Measurements from ENCODE around the gene SLC27A5. TPM values are rescaled to one million over a fixed set of nuclear protein-coding genes. Genes with fewer than 3 reads are reported as not detected.
"Not testable (repeated sequence)": the region's sequence is repeated elsewhere in the genome, so short reads cannot be mapped to it uniquely, and the experiment has no call there.

The SLC27A5 gene
- polyA plus RNA-seq, 1 donor = 8.5 TPM

- no peak for DNase-seq
- no peaks in the 10 kb centered on the region for H3K27me3 ChIP-seq (ENCODE audit: control insufficient read depth, insufficient read depth, low read length)
- H3K36me3 ChIP-seq (ENCODE audit: control insufficient read depth, insufficient read depth, low read length) = peaks cover 11% of the 10 kb centered on the region
- no CpG with 5 or more reads among the region's 2 CpGs for WGBS (ENCODE audit: insufficient coverage, low lambda C conversion rate)
- no peaks in the 10 kb centered on the region for H3K9me3 ChIP-seq (ENCODE audit: control insufficient read depth, low read depth, low read length)
- H3K4me3 ChIP-seq (ENCODE audit: low read length) = no peak overlapping the region
- no peaks in the 10 kb centered on the region for H3K4me1 ChIP-seq (ENCODE audit: control insufficient read depth, insufficient read depth, low read length)
- H3K27ac ChIP-seq (ENCODE audit: low read length) = no peak overlapping the region
Measured at GRCh38 chr19:58460039-58460438, 51.8 kb downstream of the SLC27A5 start.

GRCh38 chr19:58456111-58456510 is 55.7 kb downstream of the SLC27A5 start:
- no peaks in the 10 kb centered on the region for H3K9me3 ChIP-seq (ENCODE audit: control insufficient read depth, low read depth, low read length)
- H3K27ac ChIP-seq (ENCODE audit: low read length) = no peak overlapping the region
- peaks cover 18% of the 10 kb centered on the region for H3K36me3 ChIP-seq (ENCODE audit: control insufficient read depth, insufficient read depth, low read length)
- no CpG with 5 or more reads among the region's 35 CpGs for WGBS (ENCODE audit: insufficient coverage, low lambda C conversion rate)
- H3K4me3 ChIP-seq (ENCODE audit: low read length) = no peak overlapping the region
- DNase-seq = no peak
- H3K27me3 ChIP-seq (ENCODE audit: control insufficient read depth, insufficient read depth, low read length) = no peaks in the 10 kb centered on the region
- peaks cover under 1% of the 10 kb centered on the region for H3K4me1 ChIP-seq (ENCODE audit: control insufficient read depth, insufficient read depth, low read length)

DNA sequence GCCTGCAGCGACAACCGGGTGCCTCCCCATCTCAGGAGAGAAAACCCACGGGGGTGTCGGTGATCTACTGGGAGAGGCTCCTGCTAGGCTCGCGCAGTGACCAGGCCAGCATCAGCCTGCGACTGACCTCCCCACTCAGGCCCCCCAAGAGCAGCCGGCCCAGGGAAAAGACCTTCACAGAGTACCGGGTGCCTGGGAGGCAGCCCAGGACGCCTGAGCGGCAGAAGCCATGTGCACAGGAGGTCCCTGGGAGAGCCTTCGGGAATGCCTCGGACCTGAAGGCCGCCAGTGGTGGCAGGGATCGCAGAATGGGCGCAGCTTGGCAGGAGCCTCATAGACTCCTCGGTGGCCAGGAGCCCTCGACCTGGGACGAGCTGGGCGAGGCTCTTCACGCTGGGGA is 56.5 kb downstream of the SLC27A5 start:
- no peak for DNase-seq
- Histone ChIP-seq H3K36me3 (ENCODE audit: control insufficient read depth, insufficient read depth, low read length) (peaks cover 18% of the 10 kb centered on the region), H3K27ac (ENCODE audit: low read length) (no peak overlapping the region), H3K9me3 (ENCODE audit: control insufficient read depth, low read depth, low read length) (no peaks in the 10 kb centered on the region), H3K4me1 (ENCODE audit: control insufficient read depth, insufficient read depth, low read length) (peaks cover 5% of the 10 kb centered on the region), H3K27me3 (ENCODE audit: control insufficient read depth, insufficient read depth, low read length) (no peaks in the 10 kb centered on the region), H3K4me3 (ENCODE audit: low read length) (no peak overlapping the region)
- no CpG with 5 or more reads among the region's 21 CpGs for WGBS (ENCODE audit: insufficient coverage, low lambda C conversion rate)

DNA sequence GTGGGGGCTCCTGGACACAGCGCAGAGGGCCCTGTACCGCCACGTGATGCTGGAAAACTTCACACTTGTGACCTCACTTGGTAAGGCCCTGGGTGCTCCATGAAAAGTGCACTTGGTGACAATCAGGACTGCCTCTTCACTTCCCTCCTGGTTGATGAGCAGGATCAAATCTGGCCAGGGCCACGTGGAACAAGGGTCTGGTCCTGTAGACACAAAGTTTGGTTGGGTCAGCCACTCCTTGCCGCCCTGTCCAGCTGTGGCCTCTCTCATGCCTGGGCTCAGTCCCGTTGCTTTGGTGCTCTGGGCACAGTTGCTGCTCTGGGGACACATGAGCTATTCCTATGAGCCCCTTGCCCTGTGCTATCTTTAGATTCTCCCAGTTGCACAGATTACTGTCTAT is 58.0 kb downstream of the SLC27A5 start:
- peaks cover 18% of the 10 kb centered on the region for H3K36me3 ChIP-seq (ENCODE audit: control insufficient read depth, insufficient read depth, low read length)
- no peaks in the 10 kb centered on the region for H3K27me3 ChIP-seq (ENCODE audit: control insufficient read depth, insufficient read depth, low read length)
- no peak for DNase-seq
- H3K4me1 ChIP-seq (ENCODE audit: control insufficient read depth, insufficient read depth, low read length) = peaks cover 5% of the 10 kb centered on the region
- H3K9me3 ChIP-seq (ENCODE audit: control insufficient read depth, low read depth, low read length) = no peaks in the 10 kb centered on the region
- no peak overlapping the region for H3K27ac ChIP-seq (ENCODE audit: low read length)
- no peak overlapping the region for H3K4me3 ChIP-seq (ENCODE audit: low read length)
- no CpG with 5 or more reads among the region's 6 CpGs for WGBS (ENCODE audit: insufficient coverage, low lambda C conversion rate)

- Histone ChIP-seq H3K36me3 (ENCODE audit: control insufficient read depth, insufficient read depth, low read length) (peaks cover 13% of the 10 kb centered on the region), H3K9me3 (ENCODE audit: control insufficient read depth, low read depth, low read length) (no peaks in the 10 kb centered on the region), H3K4me1 (ENCODE audit: control insufficient read depth, insufficient read depth, low read length) (peaks cover 5% of the 10 kb centered on the region), H3K4me3 (ENCODE audit: low read length) (peak within 1 kb of the TSS; percentile 70), H3K27ac (ENCODE audit: low read length) (no peak within 1 kb of the TSS), H3K27me3 (ENCODE audit: control insufficient read depth, insufficient read depth, low read length) (peaks cover 3% of the 10 kb centered on the region)
- DNase-seq = peak; percentile 95 to 97
- no CpG with 5 or more reads among the region's 79 CpGs for whole genome bisulfite sequencing (ENCODE audit: insufficient coverage, low lambda C conversion rate)
Measured at GRCh38 chr19:58451358-58452101, 60.3 kb downstream of the SLC27A5 start, which contains the start of gene ZNF324B. Gene ZNF324B, plus strand, starts transcription at chr19:58451622. Its CDS starts 2,080 bp downstream, at chr19:58453702.

DNA sequence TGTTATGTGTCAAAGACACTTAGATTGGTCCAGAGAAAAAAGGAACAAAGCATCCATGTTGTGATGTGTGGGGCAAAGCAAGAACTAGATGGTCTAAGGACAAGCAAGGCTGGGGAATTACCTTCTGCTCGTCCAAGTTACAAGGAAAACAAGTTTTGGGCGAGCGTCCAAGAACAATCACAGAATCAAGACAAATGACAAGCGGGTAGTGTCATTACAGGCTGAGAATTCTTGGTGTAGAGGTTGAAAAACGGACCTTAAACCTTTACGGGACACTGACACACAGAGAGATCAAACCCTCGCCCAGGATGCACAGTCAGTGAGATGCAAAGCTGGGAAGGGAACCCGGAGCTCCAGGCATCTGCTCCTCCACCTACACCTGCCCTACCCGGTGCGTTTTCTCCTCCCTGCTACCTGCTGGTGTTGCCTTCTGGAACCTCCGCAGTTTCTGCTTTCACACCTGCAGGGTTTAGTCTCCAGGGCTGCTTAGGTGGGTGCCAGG is 60.9 kb downstream of the SLC27A5 start:
- no peak overlapping the region for H3K27ac ChIP-seq (ENCODE audit: low read length)
- H3K4me3 ChIP-seq (ENCODE audit: low read length) = peak overlapping the region; percentile 70
- whole genome bisulfite sequencing (ENCODE audit: insufficient coverage, low lambda C conversion rate) = no CpG with 5 or more reads among the region's 11 CpGs
- peaks cover 5% of the 10 kb centered on the region for H3K4me1 ChIP-seq (ENCODE audit: control insufficient read depth, insufficient read depth, low read length)
- H3K36me3 ChIP-seq (ENCODE audit: control insufficient read depth, insufficient read depth, low read length) = peaks cover 9% of the 10 kb centered on the region
- DNase-seq = no peak
- no peaks in the 10 kb centered on the region for H3K9me3 ChIP-seq (ENCODE audit: control insufficient read depth, low read depth, low read length)
- peaks cover 3% of the 10 kb centered on the region for H3K27me3 ChIP-seq (ENCODE audit: control insufficient read depth, insufficient read depth, low read length)

- H3K36me3 ChIP-seq (ENCODE audit: control insufficient read depth, insufficient read depth, low read length); H3K27ac ChIP-seq (ENCODE audit: low read length); H3K27me3 ChIP-seq (ENCODE audit: control insufficient read depth, insufficient read depth, low read length); DNase-seq; H3K4me1 ChIP-seq (ENCODE audit: control insufficient read depth, insufficient read depth, low read length); H3K4me3 ChIP-seq (ENCODE audit: low read length); H3K9me3 ChIP-seq (ENCODE audit: control insufficient read depth, low read depth, low read length): not testable (repeated sequence)
- 20% methylated on average over 1 of the region's 5 CpGs for WGBS (ENCODE audit: insufficient coverage, low lambda C conversion rate)
Measured at GRCh38 chr19:58449980-58450379, 61.8 kb downstream of the SLC27A5 start.

DNA sequence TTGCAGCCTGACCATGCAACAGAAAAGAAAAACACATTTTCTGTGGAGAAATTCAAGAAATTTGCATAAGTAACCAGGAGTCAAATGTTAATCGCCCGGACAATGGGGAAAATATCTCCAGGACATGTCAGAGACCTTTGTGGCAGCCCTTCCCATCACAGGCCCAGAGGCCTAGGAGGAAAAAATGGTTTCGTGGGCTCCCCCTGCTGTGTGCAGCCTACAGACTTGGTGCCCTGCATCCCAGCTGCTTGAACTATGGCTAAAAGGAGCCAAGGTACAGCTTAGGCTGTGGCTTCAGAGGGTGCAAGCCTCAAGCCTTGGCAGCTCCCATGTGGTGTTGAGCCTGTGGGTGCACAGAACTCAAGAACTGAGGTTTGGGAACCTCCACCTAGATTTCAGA is 62.9 kb downstream of the SLC27A5 start:
- H3K27me3 ChIP-seq (ENCODE audit: control insufficient read depth, insufficient read depth, low read length); H3K4me3 ChIP-seq (ENCODE audit: low read length); H3K4me1 ChIP-seq (ENCODE audit: control insufficient read depth, insufficient read depth, low read length); H3K9me3 ChIP-seq (ENCODE audit: control insufficient read depth, low read depth, low read length); H3K36me3 ChIP-seq (ENCODE audit: control insufficient read depth, insufficient read depth, low read length); H3K27ac ChIP-seq (ENCODE audit: low read length); DNase-seq: not testable (repeated sequence)
- no CpG with 5 or more reads among the region's 3 CpGs for WGBS (ENCODE audit: insufficient coverage, low lambda C conversion rate)

Other genes with a start within 250 kb of the SLC27A5 start
- gene ZNF8, start 233.0 kb downstream of the SLC27A5 start, polyA plus RNA-seq = 5.1 TPM
- gene ERVK3-1, start 206.6 kb downstream of the SLC27A5 start, polyA plus RNA-seq = 59.3 TPM
- gene ZSCAN22, start 185.0 kb downstream of the SLC27A5 start, polyA plus RNA-seq = 3.2 TPM
- gene A1BG, start 158.5 kb downstream of the SLC27A5 start, polyA plus RNA-seq = 1.8 TPM
- 2.1 TPM for gene ZNF497, start 149.2 kb downstream of the SLC27A5 start, polyA plus RNA-seq
- gene ZNF837, start 131.0 kb downstream of the SLC27A5 start, polyA plus RNA-seq = 4.3 TPM
- gene RPS5, start 124.7 kb downstream of the SLC27A5 start, polyA plus RNA-seq = 1,486 TPM
- gene RNF225, start 116.3 kb downstream of the SLC27A5 start, polyA plus RNA-seq = not detected
- gene ZNF584, start 103.3 kb downstream of the SLC27A5 start, polyA plus RNA-seq = 7.1 TPM
- 8.0 TPM for gene ZNF132, start 71.8 kb downstream of the SLC27A5 start, polyA plus RNA-seq
- gene ZNF324B, start 60.4 kb downstream of the SLC27A5 start, polyA plus RNA-seq = 5.2 TPM
- 6.0 TPM for gene ZNF324, start 44.9 kb downstream of the SLC27A5 start, polyA plus RNA-seq
- 10.3 TPM for gene ZNF446, start 35.6 kb downstream of the SLC27A5 start, polyA plus RNA-seq
- gene ZBTB45, start 7.8 kb upstream of the SLC27A5 start, polyA plus RNA-seq = 11.1 TPM
- 345 TPM for gene TRIM28, start 32.1 kb upstream of the SLC27A5 start, polyA plus RNA-seq
- gene CHMP2A, start 43.1 kb upstream of the SLC27A5 start, polyA plus RNA-seq = 120 TPM
- 56.0 TPM for gene UBE2M, start 46.6 kb upstream of the SLC27A5 start, polyA plus RNA-seq
- 39.0 TPM for gene MZF1, start 61.3 kb upstream of the SLC27A5 start, polyA plus RNA-seq

Data from large intestine (tissue), 3 donors.